ENCODE results near the gene MARCO. TPM values are rescaled to one million over a fixed set of nuclear protein-coding genes. Genes with fewer than 3 reads are reported as not detected.
A peak's percentile ranks its signal among the peaks of the same experiment; 100 is the strongest.

Gene MARCO
- polyA plus RNA-seq, 3 donors, result 12.7 to 43.7 (median 37.7) TPM

GRCh38 chr2:118909191-118909590 is 32.8 kb upstream of the MARCO start:
- Mint-ChIP-seq H3K27ac (no peak overlapping the region), H3K9me3 (peaks cover 0 to 3% (median 2%) of the 10 kb centered on the region in 7 donors), H3K27me3 (ENCODE audit: low read depth in 3 of 3) (peaks cover 4 to 19% (median 4%) of the 10 kb centered on the region in 3 donors), H3K36me3 (peaks cover 8 to 12% of the 10 kb centered on the region in 2 donors), H3K4me1 (peaks cover 33% of the 10 kb centered on the region), H3K4me3 (no peak overlapping the region)
- WGBS (ENCODE audit: insufficient coverage), result no CpG with 5 or more reads among the region's 4 CpGs
- Histone ChIP-seq H3K4me3 (replicated peaks in 1 of 3; ENCODE audit: low read depth in 2 of 3, low read length in 3 of 3) (no peak overlapping the region), H4K20me1 (ENCODE audit: insufficient read depth, low read length) (no peaks in the 10 kb centered on the region), H3K79me2 (ENCODE audit: insufficient read depth, low read length) (no peaks in the 10 kb centered on the region), H3K9ac (ENCODE audit: insufficient read depth, low read length, poor library complexity, severe bottlenecking) (no peak overlapping the region), H3K9me3 (replicated peaks in 1 of 2; ENCODE audit: control insufficient read depth in 1 of 2, insufficient read depth in 1 of 2, low read length in 2 of 2) (no peaks in the 10 kb centered on the region), H3K27me3 (ENCODE audit: control insufficient read depth in 2 of 2, insufficient read depth in 2 of 2, low read length in 2 of 2) (no peaks in the 10 kb centered on the region), H3K4me1 (ENCODE audit: control insufficient read depth in 1 of 2, insufficient read depth in 2 of 2, low read length in 2 of 2) (peaks cover 17 to 29% of the 10 kb centered on the region in 2 donors), H3K4me2 (replicated peaks; ENCODE audit: extremely low read depth, low read length, poor library complexity, severe bottlenecking) (no peak overlapping the region), H2AFZ (ENCODE audit: insufficient read depth, low read depth, low read length, poor library complexity, severe bottlenecking) (no peak overlapping the region), H3K36me3 (replicated peaks in 1 of 2; ENCODE audit: control insufficient read depth in 1 of 2, insufficient read depth in 2 of 2, low read length in 2 of 2) (no peaks in the 10 kb centered on the region), H3K27ac (ENCODE audit: low read depth in 1 of 2, low read length in 2 of 2) (no peak overlapping the region)
- no peak for DNase-seq
- no peak for TF ChIP-seq CTCF (IDR thresholded peaks at IDR 0.05)
- intact Hi-C loops (cut with micrococcal nuclease), result loop anchor here in 1 of 2 donors (5.0 kb wide), 1 partner anchor 33 kb away; the partner anchor contains the start of gene MARCO

- intact Hi-C loops (cut with micrococcal nuclease), result loop anchor here in 1 of 2 donors (2.0 kb wide), 1 partner anchor 73 kb away; no protein-coding TSS in a partner anchor
- Histone ChIP-seq H3K9ac (ENCODE audit: insufficient read depth, low read length, poor library complexity, severe bottlenecking) (no peak overlapping the region), H3K4me2 (replicated peaks; ENCODE audit: extremely low read depth, low read length, poor library complexity, severe bottlenecking) (no peak overlapping the region), H3K4me3 (replicated peaks in 1 of 3; ENCODE audit: low read depth in 2 of 3, low read length in 3 of 3) (no peak overlapping the region), H3K27ac (ENCODE audit: low read depth in 1 of 2, low read length in 2 of 2) (no peak overlapping the region), H3K4me1 (ENCODE audit: control insufficient read depth in 1 of 2, insufficient read depth in 2 of 2, low read length in 2 of 2) (peaks cover 20 to 33% of the 10 kb centered on the region in 2 donors), H3K9me3 (replicated peaks in 1 of 2; ENCODE audit: control insufficient read depth in 1 of 2, insufficient read depth in 1 of 2, low read length in 2 of 2) (no peaks in the 10 kb centered on the region), H3K27me3 (ENCODE audit: control insufficient read depth in 2 of 2, insufficient read depth in 2 of 2, low read length in 2 of 2) (no peaks in the 10 kb centered on the region), H2AFZ (ENCODE audit: insufficient read depth, low read depth, low read length, poor library complexity, severe bottlenecking) (no peak overlapping the region), H3K79me2 (ENCODE audit: insufficient read depth, low read length) (no peaks in the 10 kb centered on the region), H4K20me1 (ENCODE audit: insufficient read depth, low read length) (no peaks in the 10 kb centered on the region), H3K36me3 (replicated peaks in 1 of 2; ENCODE audit: control insufficient read depth in 1 of 2, insufficient read depth in 2 of 2, low read length in 2 of 2) (no peaks in the 10 kb centered on the region)
- H3K4me1 Mint-ChIP-seq, result peaks cover 37% of the 10 kb centered on the region
- peaks cover 6 to 8% of the 10 kb centered on the region in 2 donors for H3K36me3 Mint-ChIP-seq
- no peak for TF ChIP-seq CTCF (IDR thresholded peaks at IDR 0.05)
- no peak overlapping the region for H3K4me3 Mint-ChIP-seq
- H3K27ac Mint-ChIP-seq, result peak overlapping the region in 1 of 7 donors; percentile 0
- peaks cover 0 to 3% (median 0%) of the 10 kb centered on the region in 7 donors for H3K9me3 Mint-ChIP-seq
- WGBS (ENCODE audit: insufficient coverage), result 67% methylated on average over 2 of the region's 5 CpGs
- H3K27me3 Mint-ChIP-seq (ENCODE audit: low read depth in 3 of 3), result peaks cover 0 to 11% (median 3%) of the 10 kb centered on the region in 3 donors
- DNase-seq, result peak in 1 of 3 donors; percentile 17
Measured at GRCh38 chr2:118911166-118911856, 30.7 kb upstream of the MARCO start.

Measured in CD14-positive monocyte (primary cell).